ENCODE data around the gene INSYN2B.

DNA sequence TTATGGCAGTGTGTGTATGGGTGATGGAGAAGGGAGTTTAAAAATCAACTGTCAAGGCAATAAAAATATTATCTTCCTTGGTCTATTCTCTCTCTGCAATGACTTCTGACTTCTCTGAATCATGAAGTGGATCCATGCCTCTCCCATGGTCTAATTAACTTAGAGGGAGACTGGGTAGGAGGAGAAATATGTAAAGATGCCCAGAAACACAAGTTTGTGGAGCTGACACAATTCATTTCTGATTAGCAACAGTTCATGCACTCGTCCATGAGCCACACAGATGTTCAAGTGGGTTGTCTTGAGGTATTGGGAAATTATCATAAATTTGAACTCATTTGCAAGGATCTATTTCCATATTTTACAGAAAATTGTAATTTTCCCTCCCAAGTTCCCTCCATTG lies 38.1 kb downstream of the INSYN2B start:
- TF ChIP-seq, protein P1, sequence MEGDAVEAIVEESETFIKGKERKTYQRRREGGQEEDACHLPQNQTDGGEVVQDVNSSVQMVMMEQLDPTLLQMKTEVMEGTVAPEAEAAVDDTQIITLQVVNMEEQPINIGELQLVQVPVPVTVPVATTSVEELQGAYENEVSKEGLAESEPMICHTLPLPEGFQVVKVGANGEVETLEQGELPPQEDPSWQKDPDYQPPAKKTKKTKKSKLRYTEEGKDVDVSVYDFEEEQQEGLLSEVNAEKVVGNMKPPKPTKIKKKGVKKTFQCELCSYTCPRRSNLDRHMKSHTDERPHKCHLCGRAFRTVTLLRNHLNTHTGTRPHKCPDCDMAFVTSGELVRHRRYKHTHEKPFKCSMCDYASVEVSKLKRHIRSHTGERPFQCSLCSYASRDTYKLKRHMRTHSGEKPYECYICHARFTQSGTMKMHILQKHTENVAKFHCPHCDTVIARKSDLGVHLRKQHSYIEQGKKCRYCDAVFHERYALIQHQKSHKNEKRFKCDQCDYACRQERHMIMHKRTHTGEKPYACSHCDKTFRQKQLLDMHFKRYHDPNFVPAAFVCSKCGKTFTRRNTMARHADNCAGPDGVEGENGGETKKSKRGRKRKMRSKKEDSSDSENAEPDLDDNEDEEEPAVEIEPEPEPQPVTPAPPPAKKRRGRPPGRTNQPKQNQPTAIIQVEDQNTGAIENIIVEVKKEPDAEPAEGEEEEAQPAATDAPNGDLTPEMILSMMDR (IDR thresholded peaks at IDR 0.05), result no peak
- TF ChIP-seq POLR2A (IDR thresholded peaks at IDR 0.05) (no peak), POLR2AphosphoS5 (IDR thresholded peaks at IDR 0.05) (no peak)

Measured in gastroesophageal sphincter (tissue), 3 donors.